ENCODE measurements around the gene C4A.
A peak's percentile ranks its signal among the peaks of the same experiment; 100 is the strongest.
"Not testable (repeated sequence)": the region's sequence is repeated elsewhere in the genome, so short reads cannot be mapped to it uniquely, and the experiment has no call there.

The C4A gene

GRCh38 chr6:31961616-31962015 is 20.2 kb upstream of the C4A start:
- DNase-seq: no peak

- no peak for DNase-seq
These were observed 17.9 kb upstream of the C4A start for GRCh38 chr6:31963921-31964320.

GRCh38 chr6:31965700-31966099 is 16.2 kb upstream of the C4A start:
- no peak for DNase-seq

- no peak for DNase-seq
These were observed 15.4 kb upstream of the C4A start for GRCh38 chr6:31966506-31966905.

GRCh38 chr6:31966997-31967925 is 14.6 kb upstream of the C4A start:
- DNase-seq: no peak

- DNase-seq: no peak
These were observed 13.9 kb upstream of the C4A start for GRCh38 chr6:31967926-31968320.

GRCh38 chr6:31968326-31968725 is 13.5 kb upstream of the C4A start:
- DNase-seq: no peak

- DNase-seq: no peak
These were observed 12.8 kb upstream of the C4A start for GRCh38 chr6:31968791-31969711.

GRCh38 chr6:31969712-31970603 is 11.9 kb upstream of the C4A start:
- DNase-seq: no peak

- no peak for DNase-seq
These were observed 11.1 kb upstream of the C4A start for GRCh38 chr6:31970604-31971271.

GRCh38 chr6:31971279-31971992 is 10.4 kb upstream of the C4A start:
- DNase-seq: no peak

GRCh38 chr6:31971993-31972708 is 9.7 kb upstream of the C4A start, which contains the start of gene DXO:
DXO (minus strand) TSS chr6:31972138; CDS start chr6:31971675, 463 bp downstream.
- peak; percentile 93 for DNase-seq

- no peak for DNase-seq
These were observed 9.0 kb upstream of the C4A start for GRCh38 chr6:31972709-31973350.

- DNase-seq: not testable (repeated sequence)
These were observed 5.8 kb upstream of the C4A start for GRCh38 chr6:31976065-31976464.

- no peak for DNase-seq
These were observed 3.9 kb upstream of the C4A start for GRCh38 chr6:31977816-31978431.

GRCh38 chr6:31978831-31979230 is 3.0 kb upstream of the C4A start:
- no peak for DNase-seq

GRCh38 chr6:31979238-31979898 is 2.5 kb upstream of the C4A start:
- no peak for DNase-seq

- not testable (repeated sequence) for DNase-seq
These were observed 1.5 kb upstream of the C4A start for GRCh38 chr6:31980195-31980876.
